Measurements from ENCODE around the gene ANP32A. TPM values are rescaled to one million over a fixed set of nuclear protein-coding genes. Genes with fewer than 3 reads are reported as not detected.

ANP32A gene
- total and polyA plus RNA-seq, 9 of the 15 experiments (the other 6 are each of a cell fraction or from before 2014, with no cell fraction given): 13.2 to 656 (median 210) TPM

DNA sequence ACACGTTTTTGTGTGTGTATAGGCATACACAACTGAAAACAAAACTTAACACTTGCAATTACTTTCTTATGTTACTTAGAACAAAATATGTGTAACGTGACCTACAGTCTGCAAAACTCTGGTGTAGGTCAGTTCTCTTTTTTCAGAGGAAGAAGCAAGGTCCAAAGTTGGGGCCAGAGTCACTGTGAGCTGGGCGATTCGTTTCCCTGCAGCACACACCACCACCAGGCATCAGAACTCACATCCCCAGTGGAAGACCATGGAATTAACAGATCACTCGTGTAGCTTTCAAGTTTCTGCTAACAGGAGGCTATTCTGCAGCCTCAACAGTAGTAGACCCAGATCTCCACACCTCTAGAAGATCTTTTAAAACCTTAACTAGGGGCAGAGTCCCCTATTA is 25.8 kb downstream of the ANP32A start:
- Histone ChIP-seq H3K36me3 (ENCODE audit: control insufficient read depth, insufficient read depth, low read length) (peaks cover 72% of the 10 kb centered on the region; the same call in 2 of the 3 replicates), H3K79me2 (ENCODE audit: control insufficient read depth, insufficient read depth, low read length) (peaks cover 100% of the 10 kb centered on the region), H3K9ac (ENCODE audit: insufficient read depth in 1 of 2, low read depth in 2 of 2, low read length in 2 of 2) (no peak overlapping the region), H3K27ac (ENCODE audit: extremely low read depth, low read depth, low read length) (no peak overlapping the region), H3K9me3 (replicated peaks; ENCODE audit: control insufficient read depth, insufficient read depth, low read depth, low read length) (no peaks in the 10 kb centered on the region), H3K9me1 (ENCODE audit: control insufficient read depth, insufficient read depth, low read length) (peaks cover 4% of the 10 kb centered on the region), H3K27me3 (ENCODE audit: control insufficient read depth in 2 of 2, insufficient read depth in 2 of 2, low read length in 2 of 2) (no peaks in the 10 kb centered on the region), H3K4me3 (no peak overlapping the region), H4K20me1 (replicated peaks; ENCODE audit: control insufficient read depth, insufficient read depth, low read length) (peaks cover 64% of the 10 kb centered on the region), H3K4me2 (ENCODE audit: insufficient read depth, low read length) (no peak overlapping the region), H2AFZ (ENCODE audit: low read depth, low read length) (no peak overlapping the region), H3K4me1 (replicated peaks in 1 of 2; ENCODE audit: control insufficient read depth in 2 of 2, insufficient read depth in 2 of 2, low read length in 2 of 2) (peaks cover 14 to 18% of the 10 kb centered on the region in 2 experiments; a peak in 4 of 5 replicates)
- ATAC-seq (no peak), DNase-seq (ENCODE audit: extremely low read depth in 1 of 4, low spot score in 3 of 4) (no peak), FAIRE-seq (no peak)
- ChIA-PET POLR2A (interaction anchor here (0.6 to 1.4 kb wide), 2 partner anchors 13 kb away, joined by 3 to 5 read pairs; no protein-coding TSS in a partner anchor), CTCF (ENCODE audit: low intra/inter-chr PET ratio) (no interaction called here)
- 73% methylated on average over 5 of the region's 5 CpGs for WGBS (ENCODE audit: insufficient coverage, low coverage, missing lambda C conversion rate)
- in situ Hi-C loops (cut with MboI) (no loop called here), intact Hi-C loops (cut with micrococcal nuclease) (no loop called here)
- no peak for TF ChIP-seq SP1 (CRISPR knock-in tag; IDR thresholded peaks at IDR 0.05)
- TF ChIP-seq, protein P1, sequence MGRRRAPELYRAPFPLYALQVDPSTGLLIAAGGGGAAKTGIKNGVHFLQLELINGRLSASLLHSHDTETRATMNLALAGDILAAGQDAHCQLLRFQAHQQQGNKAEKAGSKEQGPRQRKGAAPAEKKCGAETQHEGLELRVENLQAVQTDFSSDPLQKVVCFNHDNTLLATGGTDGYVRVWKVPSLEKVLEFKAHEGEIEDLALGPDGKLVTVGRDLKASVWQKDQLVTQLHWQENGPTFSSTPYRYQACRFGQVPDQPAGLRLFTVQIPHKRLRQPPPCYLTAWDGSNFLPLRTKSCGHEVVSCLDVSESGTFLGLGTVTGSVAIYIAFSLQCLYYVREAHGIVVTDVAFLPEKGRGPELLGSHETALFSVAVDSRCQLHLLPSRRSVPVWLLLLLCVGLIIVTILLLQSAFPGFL (CRISPR knock-in tag; IDR thresholded peaks at IDR 0.05): no peak
- TF ChIP-seq, protein P2, sequence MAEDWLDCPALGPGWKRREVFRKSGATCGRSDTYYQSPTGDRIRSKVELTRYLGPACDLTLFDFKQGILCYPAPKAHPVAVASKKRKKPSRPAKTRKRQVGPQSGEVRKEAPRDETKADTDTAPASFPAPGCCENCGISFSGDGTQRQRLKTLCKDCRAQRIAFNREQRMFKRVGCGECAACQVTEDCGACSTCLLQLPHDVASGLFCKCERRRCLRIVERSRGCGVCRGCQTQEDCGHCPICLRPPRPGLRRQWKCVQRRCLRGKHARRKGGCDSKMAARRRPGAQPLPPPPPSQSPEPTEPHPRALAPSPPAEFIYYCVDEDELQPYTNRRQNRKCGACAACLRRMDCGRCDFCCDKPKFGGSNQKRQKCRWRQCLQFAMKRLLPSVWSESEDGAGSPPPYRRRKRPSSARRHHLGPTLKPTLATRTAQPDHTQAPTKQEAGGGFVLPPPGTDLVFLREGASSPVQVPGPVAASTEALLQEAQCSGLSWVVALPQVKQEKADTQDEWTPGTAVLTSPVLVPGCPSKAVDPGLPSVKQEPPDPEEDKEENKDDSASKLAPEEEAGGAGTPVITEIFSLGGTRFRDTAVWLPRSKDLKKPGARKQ (CRISPR knock-in tag; IDR thresholded peaks at IDR 0.05): no peak
- TF ChIP-seq RAD21 (CRISPR knock-in tag; conservative IDR thresholded peaks at IDR 0.05 in 1 of 2, IDR thresholded peaks at IDR 0.05 in 1 of 2): no peak
- TF ChIP-seq ZNF384 (IDR thresholded peaks at IDR 0.05; ENCODE audit: low read depth, low read length): no peak
- no peak for TF ChIP-seq ZNF174 (CRISPR knock-in tag; IDR thresholded peaks at IDR 0.05)
- BruUV-seq (replicated peaks): no TSS peak

Measured in K562 (cell line).